MG63 (cell line): ENCODE measurements around the gene ACADM. TPM values are rescaled to one million over a fixed set of nuclear protein-coding genes. Genes with fewer than 3 reads are reported as not detected.
A peak's percentile ranks its signal among the peaks of the same experiment; 100 is the strongest.
"Not testable (repeated sequence)": the region's sequence is repeated elsewhere in the genome, so short reads cannot be mapped to it uniquely, and the experiment has no call there.

Experiments used
- DNase-seq: peaks from one replicate; pipeline ENCODE4 v3.0.0-alpha.2; 2020
- H3K27me3 ChIP-seq: fragments of 250-450 bp; sonication (Bioruptor Pico); 2 replicates; pipeline ENCODE4 v1.5.1; 2020; ENCODE audit warnings: mild to moderate bottlenecking, moderate library complexity
- H3K36me3 ChIP-seq: fragments of 250-450 bp; sonication (Bioruptor Pico); 2 replicates; pipeline ENCODE4 v1.5.1; 2020; ENCODE audit warnings: mild to moderate bottlenecking, moderate library complexity
- H3K4me3 ChIP-seq: fragments of 250-450 bp; sonication (Bioruptor Pico); 2 replicates; pipeline ENCODE4 v1.5.1; 2020; ENCODE audit warnings: mild to moderate bottlenecking, moderate library complexity
- H3K9me3 ChIP-seq: fragments of 250-450 bp; sonication (Bioruptor Pico); 2 replicates; pipeline ENCODE4 v1.5.1; 2020; ENCODE audit warnings: mild to moderate bottlenecking, moderate library complexity
- total RNA-seq: library from RNA; depleted of rRNA; stranded (reverse); fragments of >200 nt; shearing (Covaris generic); gene quantifications from 2 replicates; pipeline ENCODE4 v1.2.3, GENCODE V29; 2014; ENCODE audit warnings: low replicate concordance; rRNA removed

ACADM gene
- 26.9 and 62.7 TPM in 2 replicates for total RNA-seq

DNA sequence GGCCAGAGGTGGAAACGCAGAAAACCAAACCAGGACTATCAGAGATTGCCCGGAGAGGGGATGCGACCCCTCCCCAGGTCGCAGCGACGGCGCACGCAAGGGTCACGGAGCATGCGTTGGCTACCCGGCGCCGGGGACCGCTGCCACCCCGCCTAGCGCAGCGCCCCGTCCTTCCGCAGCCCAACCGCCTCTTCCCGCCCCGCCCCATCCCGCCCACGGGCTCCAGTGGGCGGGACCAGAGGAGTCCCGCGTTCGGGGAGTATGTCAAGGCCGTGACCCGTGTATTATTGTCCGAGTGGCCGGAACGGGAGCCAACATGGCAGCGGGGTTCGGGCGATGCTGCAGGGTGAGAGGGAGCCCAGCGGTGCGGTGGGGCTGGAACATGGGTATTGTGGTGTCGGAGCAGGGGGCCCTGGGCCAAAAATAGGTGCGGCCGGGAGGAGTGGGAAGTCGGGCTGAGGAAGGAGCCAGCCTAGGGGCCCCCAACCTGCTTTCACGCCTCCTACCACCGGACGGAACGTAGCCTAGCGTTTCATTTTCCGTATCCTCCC is at the start of gene ACADM:
Gene ACADM (plus strand): TSS at position 238 of the 551 bp plus-strand sequence. CDS start 79 bp downstream, at position 317.
- Histone ChIP-seq H3K4me3 (peak within 1 kb of the TSS; percentile 83), H3K9me3 (no peaks in the 10 kb centered on the region), H3K36me3 (peaks cover 11% of the 10 kb centered on the region), H3K27me3 (no peaks in the 10 kb centered on the region)
- peak; percentile 91 for DNase-seq

- no peak overlapping the region for H3K4me3 ChIP-seq
- DNase-seq = no peak
- no peaks in the 10 kb centered on the region for H3K9me3 ChIP-seq
- H3K36me3 ChIP-seq = no peaks in the 10 kb centered on the region
- no peaks in the 10 kb centered on the region for H3K27me3 ChIP-seq
Observed at GRCh38 chr1:75677443-75677842, 47.1 kb upstream of the ACADM start.

GRCh38 chr1:75677964-75678363 is 46.5 kb upstream of the ACADM start:
- H3K9me3 ChIP-seq, DNase-seq, H3K4me3 ChIP-seq, H3K27me3 ChIP-seq, H3K36me3 ChIP-seq: not testable (repeated sequence)

- no peak for DNase-seq
- Histone ChIP-seq H3K9me3 (no peaks in the 10 kb centered on the region), H3K27me3 (no peaks in the 10 kb centered on the region; the same call in 1 of the 2 replicates), H3K4me3 (no peak overlapping the region), H3K36me3 (no peaks in the 10 kb centered on the region)
Observed at GRCh38 chr1:75690547-75690946, 34.0 kb upstream of the ACADM start.

GRCh38 chr1:75693551-75693950 is 31.0 kb upstream of the ACADM start:
- Histone ChIP-seq H3K27me3 (no peaks in the 10 kb centered on the region; the same call in 1 of the 2 replicates), H3K4me3 (no peak overlapping the region), H3K9me3 (no peaks in the 10 kb centered on the region), H3K36me3 (no peaks in the 10 kb centered on the region)
- no peak for DNase-seq

- H3K9me3 ChIP-seq = no peaks in the 10 kb centered on the region
- H3K4me3 ChIP-seq = no peak overlapping the region
- H3K27me3 ChIP-seq = no peaks in the 10 kb centered on the region; the same call in 1 of the 2 replicates
- DNase-seq = no peak
- no peaks in the 10 kb centered on the region for H3K36me3 ChIP-seq
Observed at GRCh38 chr1:75696000-75696399, 28.5 kb upstream of the ACADM start.

GRCh38 chr1:75707191-75707590 is 17.3 kb upstream of the ACADM start:
- Histone ChIP-seq H3K36me3 (no peaks in the 10 kb centered on the region), H3K4me3 (no peak overlapping the region), H3K9me3 (no peaks in the 10 kb centered on the region), H3K27me3 (0 out of 2 replicates have a peak, but pooled peaks cover 2% of the 10 kb centered on the region)
- no peak for DNase-seq

DNA sequence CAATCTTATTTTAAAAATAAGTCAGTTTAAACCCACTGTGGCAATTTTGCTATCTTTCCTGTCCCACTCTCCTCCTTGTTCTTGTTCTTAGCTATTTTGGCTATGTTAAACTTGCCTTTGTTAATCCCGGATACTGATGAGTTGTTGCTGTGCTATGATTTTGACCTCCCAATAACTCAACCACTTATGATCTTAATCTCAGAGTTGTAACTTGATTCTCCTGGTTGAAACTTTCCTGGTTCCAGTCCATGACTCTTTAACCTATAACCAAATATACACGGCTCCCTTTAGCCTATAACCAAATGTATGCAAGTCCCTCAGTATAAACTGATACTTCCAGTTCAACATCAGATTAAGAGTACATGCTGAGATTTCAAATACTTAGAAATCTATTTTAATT is 15.6 kb upstream of the ACADM start:
- no peak for DNase-seq
- Histone ChIP-seq H3K36me3 (no peaks in the 10 kb centered on the region), H3K9me3 (no peaks in the 10 kb centered on the region), H3K4me3 (no peak overlapping the region), H3K27me3 (0 out of 2 replicates have a peak, but pooled peaks cover 2% of the 10 kb centered on the region)

DNA sequence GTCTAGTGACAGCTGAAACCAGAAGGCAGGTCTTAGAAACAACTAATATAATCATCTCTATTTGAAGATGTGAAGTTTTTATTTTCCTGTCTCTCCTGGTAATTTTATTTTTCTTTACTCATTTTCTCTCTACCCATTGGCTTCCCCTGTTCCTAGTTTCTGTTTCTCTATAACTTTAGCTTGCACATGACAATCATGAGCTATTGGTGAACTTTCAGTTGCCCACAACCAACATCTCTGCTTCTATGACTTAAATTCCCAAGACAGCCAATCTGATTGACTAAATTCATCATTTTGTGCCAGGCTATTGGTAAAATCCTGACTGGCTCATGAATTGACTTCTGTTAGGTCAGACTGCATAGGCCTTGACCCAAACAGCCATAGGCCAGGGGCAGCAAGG is 13.7 kb upstream of the ACADM start:
- Histone ChIP-seq H3K4me3 (no peak overlapping the region), H3K9me3 (no peaks in the 10 kb centered on the region), H3K36me3 (no peaks in the 10 kb centered on the region), H3K27me3 (no peaks in the 10 kb centered on the region)
- no peak for DNase-seq

DNA sequence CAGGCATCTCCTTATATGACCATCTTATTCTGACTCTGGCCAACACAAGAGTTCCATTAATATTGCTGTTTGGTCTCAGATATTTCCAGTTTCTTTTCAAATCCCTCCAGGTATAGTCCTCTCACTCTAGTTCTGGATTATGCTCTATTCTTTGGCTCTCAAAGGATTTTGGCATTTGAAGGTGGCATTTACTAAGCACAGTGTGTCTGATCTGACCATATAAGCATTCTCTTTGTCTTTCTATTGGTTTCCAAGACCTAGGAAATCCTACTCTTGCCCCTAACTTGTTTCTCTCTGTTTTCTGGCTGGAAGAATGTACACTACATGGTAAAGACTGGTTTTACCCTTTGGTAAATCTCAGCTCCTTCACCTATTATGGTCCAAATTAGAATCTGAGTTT is 12.7 kb upstream of the ACADM start:
- H3K4me3 ChIP-seq = no peak overlapping the region
- H3K36me3 ChIP-seq = no peaks in the 10 kb centered on the region
- no peak for DNase-seq
- no peaks in the 10 kb centered on the region for H3K9me3 ChIP-seq
- no peaks in the 10 kb centered on the region for H3K27me3 ChIP-seq

DNA sequence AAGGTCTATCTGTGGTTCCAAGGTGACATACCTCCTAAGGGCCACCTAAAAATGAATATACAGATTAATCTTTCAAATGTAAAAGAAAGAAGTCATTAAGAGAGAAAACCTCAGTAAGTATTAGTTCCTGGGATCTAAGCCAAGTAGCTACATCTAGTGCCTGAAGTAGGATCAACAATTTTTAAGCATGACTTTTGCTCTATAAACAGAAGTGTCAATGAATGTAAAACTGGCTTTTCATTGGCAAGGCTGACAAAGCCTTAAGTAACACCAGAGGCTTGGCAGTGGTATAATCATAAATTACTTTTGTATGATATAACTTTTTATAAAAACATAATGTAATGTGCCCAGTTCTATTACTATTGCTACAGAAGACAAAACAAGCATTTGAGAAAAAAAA is 12.2 kb upstream of the ACADM start:
- DNase-seq = peak; percentile 2
- H3K36me3 ChIP-seq = no peaks in the 10 kb centered on the region
- no peaks in the 10 kb centered on the region for H3K9me3 ChIP-seq
- H3K4me3 ChIP-seq = no peak overlapping the region
- no peaks in the 10 kb centered on the region for H3K27me3 ChIP-seq

GRCh38 chr1:75719810-75720209 is 4.7 kb upstream of the ACADM start:
- H3K27me3 ChIP-seq = no peaks in the 10 kb centered on the region
- DNase-seq = no peak
- H3K9me3 ChIP-seq = no peaks in the 10 kb centered on the region
- H3K4me3 ChIP-seq = no peak overlapping the region
- 0 out of 2 replicates have a peak, but pooled peaks cover 2% of the 10 kb centered on the region for H3K36me3 ChIP-seq

DNA sequence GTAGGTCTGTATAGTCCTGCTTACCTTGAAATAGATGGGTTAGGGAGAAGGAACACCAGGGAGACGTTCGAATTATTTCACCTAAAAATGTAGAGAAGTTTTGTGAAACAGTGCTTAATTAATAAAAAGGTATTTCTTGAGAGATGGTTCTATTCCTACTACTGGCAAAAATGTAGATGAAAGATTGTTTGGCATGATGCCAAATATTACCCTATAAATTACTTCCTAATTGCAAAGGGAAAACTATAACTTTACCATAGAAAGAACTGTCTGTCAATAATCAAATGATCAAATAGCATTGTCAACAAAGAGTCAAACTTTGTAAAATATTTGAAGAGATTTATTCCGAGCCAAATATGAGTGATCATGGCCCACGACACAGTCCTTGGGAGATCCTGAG is 4.2 kb upstream of the ACADM start:
- Histone ChIP-seq H3K36me3 (0 out of 2 replicates have a peak, but pooled peaks cover 2% of the 10 kb centered on the region), H3K9me3 (no peaks in the 10 kb centered on the region), H3K27me3 (no peaks in the 10 kb centered on the region), H3K4me3 (no peak overlapping the region)
- no peak for DNase-seq

- H3K27me3 ChIP-seq = no peaks in the 10 kb centered on the region
- H3K9me3 ChIP-seq = no peaks in the 10 kb centered on the region
- no peak for DNase-seq
- 0 out of 2 replicates have a peak, but pooled peaks cover 2% of the 10 kb centered on the region for H3K36me3 ChIP-seq
- no peak overlapping the region for H3K4me3 ChIP-seq
Observed at GRCh38 chr1:75720820-75721219, 3.7 kb upstream of the ACADM start.

- H3K36me3 ChIP-seq, DNase-seq, H3K9me3 ChIP-seq, H3K27me3 ChIP-seq, H3K4me3 ChIP-seq: not testable (repeated sequence)
Observed at GRCh38 chr1:75722246-75722645, 2.3 kb upstream of the ACADM start.

DNA sequence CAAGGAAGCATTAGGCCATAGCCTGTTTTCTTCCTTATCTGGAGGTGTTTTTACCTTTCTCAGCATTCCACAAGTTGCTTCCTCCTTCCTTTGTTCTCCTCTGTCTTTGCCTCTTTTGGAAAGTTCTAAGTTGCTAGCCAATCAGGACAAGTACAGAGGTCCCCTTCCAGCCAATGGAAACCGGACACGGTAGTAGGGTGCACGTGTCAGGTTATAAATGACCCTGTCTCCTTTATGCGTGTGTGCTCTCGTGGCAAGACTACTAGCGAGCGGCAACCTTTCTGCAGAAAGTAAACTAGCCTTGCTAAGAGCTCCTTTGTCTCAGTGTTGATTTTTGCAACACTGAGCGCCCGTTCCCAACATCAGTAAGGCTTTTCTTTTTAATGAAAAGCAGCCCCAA is 1.5 kb upstream of the ACADM start:
- Histone ChIP-seq H3K4me3 (no peak overlapping the region), H3K27me3 (no peaks in the 10 kb centered on the region), H3K36me3 (peaks cover 6% of the 10 kb centered on the region), H3K9me3 (no peaks in the 10 kb centered on the region)
- no peak for DNase-seq

DNA sequence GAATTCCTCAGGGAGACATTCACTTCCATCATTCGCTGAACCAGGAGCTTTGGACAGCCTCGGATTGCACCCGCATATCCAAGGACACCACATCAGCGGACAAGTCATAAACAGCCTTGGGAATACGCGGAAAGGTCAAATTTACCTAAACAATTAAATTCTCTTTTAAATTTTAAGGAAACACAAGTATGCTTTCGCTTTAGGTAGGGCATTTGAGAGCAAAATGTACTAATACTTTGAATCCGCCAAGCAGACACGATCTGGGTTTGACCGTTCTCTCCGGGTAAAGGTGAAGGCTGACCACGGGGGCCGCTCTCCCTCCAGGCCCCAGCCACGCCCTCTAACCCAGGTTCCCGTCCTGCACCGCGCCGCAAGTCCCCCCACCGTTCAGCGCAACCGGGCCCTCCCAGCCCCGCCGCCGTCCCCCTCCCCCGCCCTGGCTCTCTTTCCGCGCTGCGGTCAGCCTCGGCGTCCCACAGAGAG is 479 bp upstream of the ACADM start:
- Histone ChIP-seq H3K36me3 (peaks cover 11% of the 10 kb centered on the region), H3K4me3 (peak overlapping the region; percentile 83), H3K9me3 (no peaks in the 10 kb centered on the region), H3K27me3 (no peaks in the 10 kb centered on the region)
- peak; percentile 90 for DNase-seq

DNA sequence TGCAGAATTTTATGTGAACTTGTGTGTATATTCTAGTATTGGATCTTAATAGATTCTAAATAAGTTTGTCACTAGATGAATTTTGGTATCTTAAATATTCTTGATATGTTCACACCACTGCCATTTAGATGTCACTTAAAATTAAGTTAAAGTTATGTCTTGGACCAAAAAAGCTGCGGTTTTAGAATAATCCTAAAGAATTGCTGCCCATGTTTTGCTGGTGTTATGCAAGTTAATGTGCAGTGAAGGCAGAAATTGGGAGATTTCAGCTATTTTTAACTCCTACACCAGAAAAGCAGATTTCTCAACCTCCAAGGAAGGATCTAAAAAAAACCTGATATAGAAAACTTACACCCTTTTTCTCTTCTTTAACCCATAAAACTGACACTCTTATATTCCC is 757 bp downstream of the ACADM start:
- Histone ChIP-seq H3K27me3 (no peaks in the 10 kb centered on the region), H3K9me3 (no peaks in the 10 kb centered on the region), H3K4me3 (peak overlapping the region; percentile 83), H3K36me3 (peaks cover 11% of the 10 kb centered on the region)
- DNase-seq = no peak
